CD14-positive monocyte (primary cell): ENCODE measurements around the gene MYOZ3. TPM values are rescaled to one million over a fixed set of nuclear protein-coding genes. Genes with fewer than 3 reads are reported as not detected.

ENCODE experiments used
- DNase-seq, 3 donors: peaks; one replicate each; pipeline ENCODE4 v3.0.0-alpha.2; 2011 to 2022
- H2AFZ ChIP-seq: 2 replicates; pipeline ENCODE4 v1.6.0; 2012; ENCODE audit warnings: mild to moderate bottlenecking, low read depth, low read length, inconsistent platforms; ENCODE audit not compliant: insufficient read depth, poor library complexity, severe bottlenecking
- H3K27ac ChIP-seq, 2 donors: 1 replicate in 1 of 2; 2 replicates in 1 of 2; pipeline ENCODE4 v1.5.1; 2012 to 2013; ENCODE audit warnings: low read length in 2 of 2, control low read depth in 1 of 2, inconsistent platforms in 1 of 2, low read depth in 1 of 2, mild to moderate bottlenecking in 1 of 2
- H3K27me3 ChIP-seq, 2 donors: one replicate each; pipeline versions ENCODE4 v1.6.0 to v1.6.1; 2011 to 2013; ENCODE audit warnings: low read length in 2 of 2; ENCODE audit not compliant: control insufficient read depth in 2 of 2, insufficient read depth in 2 of 2
- H3K36me3 ChIP-seq, 2 donors: replicated peaks in 1 of 2; 1 replicate in 1 of 2; 2 replicates in 1 of 2; pipeline versions ENCODE4 v1.5.1 to v1.6.1; 2012 to 2013; ENCODE audit warnings: low read length in 2 of 2, control low read depth in 1 of 2, inconsistent platforms in 1 of 2, mild to moderate bottlenecking in 1 of 2; ENCODE audit not compliant: insufficient read depth in 2 of 2, control insufficient read depth in 1 of 2
- H3K4me1 ChIP-seq, 2 donors: 1 replicate in 1 of 2; 2 replicates in 1 of 2; pipeline versions ENCODE4 v1.5.1 to v1.6.1; 2012 to 2013; ENCODE audit warnings: low read length in 2 of 2, control low read depth in 1 of 2, inconsistent platforms in 1 of 2, mild to moderate bottlenecking in 1 of 2, moderate library complexity in 1 of 2; ENCODE audit not compliant: insufficient read depth in 2 of 2, control insufficient read depth in 1 of 2
- H3K4me2 ChIP-seq: replicated peaks from 2 replicates; pipeline ENCODE3; 2012; ENCODE audit warnings: low read length, moderate library complexity, mild to moderate bottlenecking; ENCODE audit not compliant: poor library complexity, severe bottlenecking; ENCODE audit errors: extremely low read depth
- H3K4me3 ChIP-seq, 3 experiments: fragments of 200-600 bp in 1 of 3; sonication (generic) in 1 of 3; replicated peaks in 1 of 3; 1 replicate in 2 of 3; 2 replicates in 1 of 3; pipeline ENCODE4 v1.5.1; 2011 to 2013; ENCODE audit warnings: low read length in 3 of 3, mild to moderate bottlenecking in 3 of 3, control low read depth in 2 of 3, low read depth in 2 of 3, inconsistent platforms in 1 of 3, moderate library complexity in 1 of 3
- H3K79me2 ChIP-seq: 2 replicates; pipeline ENCODE4 v1.6.0; 2012; ENCODE audit warnings: mild to moderate bottlenecking, control low read depth, inconsistent platforms, low read length, moderate library complexity; ENCODE audit not compliant: insufficient read depth
- H3K9ac ChIP-seq: 2 replicates; pipeline ENCODE4 v1.6.0; 2017; ENCODE audit warnings: low read length, mild to moderate bottlenecking; ENCODE audit not compliant: insufficient read depth, poor library complexity, severe bottlenecking
- H3K9me3 ChIP-seq, 2 donors: replicated peaks in 1 of 2; 1 replicate in 1 of 2; 2 replicates in 1 of 2; pipeline versions ENCODE4 v1.5.1 to v1.6.1; 2012 to 2013; ENCODE audit warnings: low read length in 2 of 2, control low read depth in 1 of 2; ENCODE audit not compliant: control insufficient read depth in 1 of 2, insufficient read depth in 1 of 2
- H4K20me1 ChIP-seq: 2 replicates; pipeline ENCODE4 v1.6.0; 2012; ENCODE audit warnings: mild to moderate bottlenecking, low read length, control low read depth, moderate library complexity; ENCODE audit not compliant: insufficient read depth
- H3K27ac Mint-ChIP-seq, 7 donors: one replicate each; pipeline ENCODE4 v1.8.0; 2020; ENCODE audit warnings: mild to moderate bottlenecking in 7 of 7, mixed read lengths in 7 of 7, moderate library complexity in 6 of 7, inconsistent platforms in 2 of 7
- H3K27me3 Mint-ChIP-seq, 3 donors: one replicate each; pipeline ENCODE4 v1.8.0; 2021 to 2022; ENCODE audit warnings: low read depth in 3 of 3, mild to moderate bottlenecking in 3 of 3, mixed read lengths in 3 of 3, moderate library complexity in 3 of 3, inconsistent platforms in 1 of 3
- H3K36me3 Mint-ChIP-seq, 2 donors: one replicate each; pipeline ENCODE4 v1.8.0; 2020; ENCODE audit warnings: mixed read lengths in 2 of 2, inconsistent platforms in 1 of 2, mild to moderate bottlenecking in 1 of 2
- H3K4me1 Mint-ChIP-seq: one replicate; pipeline ENCODE4 v1.8.0; 2020; ENCODE audit warnings: mild to moderate bottlenecking, mixed read lengths
- H3K4me3 Mint-ChIP-seq, 2 donors: one replicate each; pipeline ENCODE4 v1.8.0; 2020; ENCODE audit warnings: mild to moderate bottlenecking in 2 of 2, mixed read lengths in 2 of 2, moderate library complexity in 1 of 2
- H3K9me3 Mint-ChIP-seq, 7 donors: one replicate each; pipeline ENCODE4 v1.8.0; 2020 to 2022; ENCODE audit warnings: mixed read lengths in 7 of 7, mild to moderate bottlenecking in 6 of 7, moderate library complexity in 6 of 7, inconsistent platforms in 2 of 7
- CTCF ChIP-seq: fragments of 200-600 bp; IDR thresholded peaks from one replicate; pipeline ENCODE4 v1.8.0; 2022; ENCODE audit warnings: antibody characterized with exemption, mild to moderate bottlenecking
- WGBS: methylation state at CpG from one replicate; pipeline ENCODE4 v1.1.5; 2013; ENCODE audit warnings: missing lambda C conversion rate; ENCODE audit not compliant: insufficient coverage; 5-methylcytosine and 5-hydroxymethylcytosine counted together
- intact Hi-C, 2 donors: fragments of 100-400 bp; cut with micrococcal nuclease; formaldehyde crosslinking; loops; one replicate each; pipeline versions ENCODE4 v1.15.0 to v1.15.1; 2023
- polyA plus RNA-seq, 3 donors: library from polyadenylated mRNA; depleted of rRNA in 1 of 3; unstranded in 2 of 3; stranded (reverse) in 1 of 3; fragments of 300-500 nt in 2 of 3; fragments of >200 nt in 1 of 3; fragmentation: Illumina TruSeq in 2 of 3; gene quantifications; 1 replicate in 2 of 3; 2 replicates in 1 of 3; pipeline ENCODE4 v1.2.3, GENCODE V29; 2012 to 2021

The MYOZ3 gene
- polyA plus RNA-seq, 3 donors: not detected

GRCh38 chr5:150626853-150627276, 34.2 kb upstream of the MYOZ3 start:
- Mint-ChIP-seq H3K4me3 (no peak overlapping the region), H3K27me3 (peaks cover 14 to 34% (median 20%) of the 10 kb centered on the region in 3 donors), H3K9me3 (peaks cover 0 to 6% (median 4%) of the 10 kb centered on the region in 7 donors), H3K4me1 (peaks cover 28% of the 10 kb centered on the region), H3K36me3 (peaks cover 0 to 7% of the 10 kb centered on the region in 2 donors), H3K27ac (no peak overlapping the region)
- Histone ChIP-seq H3K27ac (no peak overlapping the region), H2AFZ (no peak overlapping the region), H3K9me3 (no peaks in the 10 kb centered on the region), H3K36me3 (no peaks in the 10 kb centered on the region), H3K4me3 (no peak overlapping the region), H3K27me3 (peaks cover 11 to 29% of the 10 kb centered on the region in 2 donors), H3K79me2 (no peaks in the 10 kb centered on the region), H3K4me2 (no peak overlapping the region), H4K20me1 (no peaks in the 10 kb centered on the region), H3K4me1 (peaks cover 21 to 22% of the 10 kb centered on the region in 2 donors), H3K9ac (no peak overlapping the region)
- no peak for TF ChIP-seq CTCF
- no peak for DNase-seq
- 72% methylated on average over 3 of the region's 5 CpGs for WGBS
- intact Hi-C loops: no loop called here

- Mint-ChIP-seq H3K36me3 (peaks cover 0 to 7% of the 10 kb centered on the region in 2 donors), H3K4me3 (no peak overlapping the region), H3K4me1 (peaks cover 28% of the 10 kb centered on the region), H3K27ac (no peak overlapping the region), H3K27me3 (peaks cover 12 to 32% (median 18%) of the 10 kb centered on the region in 3 donors), H3K9me3 (peaks cover 0 to 6% (median 4%) of the 10 kb centered on the region in 7 donors)
- no peaks in the 10 kb centered on the region for H3K79me2 ChIP-seq
- peaks cover 11 to 29% of the 10 kb centered on the region in 2 donors for H3K27me3 ChIP-seq
- H3K9me3 ChIP-seq: no peaks in the 10 kb centered on the region
- no peak for DNase-seq
- intact Hi-C loops: no loop called here
- no peak overlapping the region for H3K4me3 ChIP-seq
- H2AFZ ChIP-seq: no peak overlapping the region
- H4K20me1 ChIP-seq: no peaks in the 10 kb centered on the region
- H3K4me1 ChIP-seq: peaks cover 21 to 22% of the 10 kb centered on the region in 2 donors
- H3K27ac ChIP-seq: no peak overlapping the region
- H3K9ac ChIP-seq: no peak overlapping the region
- TF ChIP-seq CTCF: no peak
- no peak overlapping the region for H3K4me2 ChIP-seq
- 75% methylated on average over 2 of the region's 5 CpGs for WGBS
- no peaks in the 10 kb centered on the region for H3K36me3 ChIP-seq
These were observed 33.1 kb upstream of the MYOZ3 start for GRCh38 chr5:150627731-150628545.
